ENCODE measurements around the gene CORO7. TPM values are rescaled to one million over a fixed set of nuclear protein-coding genes. Genes with fewer than 3 reads are reported as not detected.

CORO7 gene
- total RNA-seq, 1 donor from 2014 or later: 52.4 TPM

GRCh38 chr16:4393240-4393600 is 23.2 kb downstream of the CORO7 start:
- peak overlapping the region; percentile 63 for H3K27ac ChIP-seq
- intact Hi-C loops (cut with DNase I): no loop called here
- peaks cover 15% of the 10 kb centered on the region for H3K4me1 ChIP-seq
- peaks cover 18% of the 10 kb centered on the region for H3K36me3 ChIP-seq
- ATAC-seq: peak; percentile 77
- DNase-seq: no peak
- no peaks in the 10 kb centered on the region for H3K27me3 ChIP-seq
- no peaks in the 10 kb centered on the region for H3K9me3 ChIP-seq
- TF ChIP-seq, protein P1, sequence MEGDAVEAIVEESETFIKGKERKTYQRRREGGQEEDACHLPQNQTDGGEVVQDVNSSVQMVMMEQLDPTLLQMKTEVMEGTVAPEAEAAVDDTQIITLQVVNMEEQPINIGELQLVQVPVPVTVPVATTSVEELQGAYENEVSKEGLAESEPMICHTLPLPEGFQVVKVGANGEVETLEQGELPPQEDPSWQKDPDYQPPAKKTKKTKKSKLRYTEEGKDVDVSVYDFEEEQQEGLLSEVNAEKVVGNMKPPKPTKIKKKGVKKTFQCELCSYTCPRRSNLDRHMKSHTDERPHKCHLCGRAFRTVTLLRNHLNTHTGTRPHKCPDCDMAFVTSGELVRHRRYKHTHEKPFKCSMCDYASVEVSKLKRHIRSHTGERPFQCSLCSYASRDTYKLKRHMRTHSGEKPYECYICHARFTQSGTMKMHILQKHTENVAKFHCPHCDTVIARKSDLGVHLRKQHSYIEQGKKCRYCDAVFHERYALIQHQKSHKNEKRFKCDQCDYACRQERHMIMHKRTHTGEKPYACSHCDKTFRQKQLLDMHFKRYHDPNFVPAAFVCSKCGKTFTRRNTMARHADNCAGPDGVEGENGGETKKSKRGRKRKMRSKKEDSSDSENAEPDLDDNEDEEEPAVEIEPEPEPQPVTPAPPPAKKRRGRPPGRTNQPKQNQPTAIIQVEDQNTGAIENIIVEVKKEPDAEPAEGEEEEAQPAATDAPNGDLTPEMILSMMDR (IDR thresholded peaks at IDR 0.05): no peak
- no peak overlapping the region for H3K4me3 ChIP-seq

GRCh38 chr16:4392382-4393239 is 23.8 kb downstream of the CORO7 start:
- Histone ChIP-seq H3K27ac (peak overlapping the region; percentile 63), H3K36me3 (peaks cover 24% of the 10 kb centered on the region), H3K27me3 (no peaks in the 10 kb centered on the region), H3K4me3 (no peak overlapping the region), H3K4me1 (peaks cover 15% of the 10 kb centered on the region), H3K9me3 (no peaks in the 10 kb centered on the region)
- no peak for DNase-seq
- intact Hi-C loops (cut with DNase I): no loop called here
- ATAC-seq: peak; percentile 4
- TF ChIP-seq, protein P1 (IDR thresholded peaks at IDR 0.05): no peak

- Histone ChIP-seq H3K27ac (no peak overlapping the region), H3K36me3 (peaks cover 23% of the 10 kb centered on the region), H3K9me3 (no peaks in the 10 kb centered on the region), H3K4me1 (peaks cover 15% of the 10 kb centered on the region), H3K27me3 (no peaks in the 10 kb centered on the region), H3K4me3 (no peak overlapping the region)
- no peak for DNase-seq
- no peak for ATAC-seq
- intact Hi-C loops (cut with DNase I): no loop called here
- TF ChIP-seq, protein P1 (IDR thresholded peaks at IDR 0.05): no peak
These were observed 24.6 kb downstream of the CORO7 start for GRCh38 chr16:4391631-4392381.

DNA sequence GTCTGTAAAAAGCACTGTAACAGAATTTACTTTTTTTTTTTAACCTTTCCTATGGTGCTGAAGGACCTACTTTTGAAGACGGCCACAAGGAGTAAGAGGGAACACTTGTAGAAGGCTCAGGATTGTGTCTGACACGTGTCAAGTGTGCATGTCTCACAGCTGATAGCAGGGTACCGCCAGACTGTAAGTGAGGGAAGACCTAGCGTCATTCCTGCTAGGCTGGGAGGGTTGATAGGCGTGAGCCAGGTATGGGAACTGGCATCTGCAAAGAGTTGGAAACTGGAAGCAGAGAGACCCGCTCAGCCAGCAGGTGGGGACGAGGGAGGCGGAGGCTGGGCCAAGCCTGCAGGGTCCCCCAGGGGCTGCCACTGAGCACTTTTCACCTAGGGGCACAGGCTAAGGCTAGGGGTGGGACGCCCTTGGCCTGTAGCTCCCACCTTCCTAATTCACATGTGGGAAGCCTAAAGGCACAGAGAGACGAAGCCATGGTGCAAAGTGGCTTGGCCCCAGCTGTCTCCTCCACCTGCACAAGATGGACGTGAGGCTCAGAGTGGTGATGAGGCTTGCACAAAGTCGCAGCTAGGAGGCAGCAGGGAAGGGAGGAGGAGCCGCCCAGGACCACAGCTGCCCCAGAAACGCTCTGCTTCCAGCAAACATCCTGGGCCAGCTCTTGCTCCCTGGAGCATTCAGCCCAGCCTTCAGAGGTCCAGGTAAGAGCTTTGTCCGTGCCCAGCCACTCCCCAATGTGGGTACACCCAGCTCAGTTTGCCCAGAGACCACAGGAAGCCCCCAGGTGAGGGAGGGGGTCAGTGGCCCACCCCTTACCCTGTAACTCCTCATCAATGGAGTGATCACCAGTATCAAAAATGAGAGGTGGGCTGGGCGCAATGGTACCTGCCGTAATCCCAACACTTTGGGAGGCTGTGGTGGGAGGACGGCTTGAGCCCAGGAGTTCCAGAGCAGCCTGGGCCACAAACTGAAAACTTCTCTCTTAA is 25.8 kb downstream of the CORO7 start:
- no peaks in the 10 kb centered on the region for H3K9me3 ChIP-seq
- TF ChIP-seq, protein P1 (IDR thresholded peaks at IDR 0.05): no peak
- no peaks in the 10 kb centered on the region for H3K27me3 ChIP-seq
- H3K4me3 ChIP-seq: no peak overlapping the region
- H3K27ac ChIP-seq: no peak overlapping the region
- DNase-seq (no peak), ATAC-seq (no peak)
- intact Hi-C loops (cut with DNase I): no loop called here
- H3K36me3 ChIP-seq: peaks cover 23% of the 10 kb centered on the region
- H3K4me1 ChIP-seq: peaks cover 15% of the 10 kb centered on the region
